ENCODE data around the gene PMVK.

DNA sequence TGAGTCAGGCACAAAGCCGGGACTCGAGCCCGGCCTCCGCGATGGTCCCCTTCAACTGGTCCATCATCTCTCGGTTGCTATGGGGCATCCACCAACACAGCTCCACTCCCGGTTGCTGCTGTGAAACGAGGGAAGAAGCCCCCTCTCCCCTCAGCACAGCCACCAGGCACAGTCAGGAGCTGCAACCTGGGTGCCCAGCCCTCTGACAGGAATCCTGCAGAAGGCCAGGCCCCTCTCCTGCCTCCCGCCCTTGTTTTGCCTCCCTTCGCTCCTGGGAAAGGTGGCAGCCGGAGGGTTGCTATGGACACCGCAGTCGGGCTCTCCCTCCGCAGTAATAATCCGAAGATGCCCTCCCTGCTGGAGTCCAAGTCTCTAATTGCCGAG is 57.5 kb downstream of the PMVK start:
- TF ChIP-seq, protein P1, sequence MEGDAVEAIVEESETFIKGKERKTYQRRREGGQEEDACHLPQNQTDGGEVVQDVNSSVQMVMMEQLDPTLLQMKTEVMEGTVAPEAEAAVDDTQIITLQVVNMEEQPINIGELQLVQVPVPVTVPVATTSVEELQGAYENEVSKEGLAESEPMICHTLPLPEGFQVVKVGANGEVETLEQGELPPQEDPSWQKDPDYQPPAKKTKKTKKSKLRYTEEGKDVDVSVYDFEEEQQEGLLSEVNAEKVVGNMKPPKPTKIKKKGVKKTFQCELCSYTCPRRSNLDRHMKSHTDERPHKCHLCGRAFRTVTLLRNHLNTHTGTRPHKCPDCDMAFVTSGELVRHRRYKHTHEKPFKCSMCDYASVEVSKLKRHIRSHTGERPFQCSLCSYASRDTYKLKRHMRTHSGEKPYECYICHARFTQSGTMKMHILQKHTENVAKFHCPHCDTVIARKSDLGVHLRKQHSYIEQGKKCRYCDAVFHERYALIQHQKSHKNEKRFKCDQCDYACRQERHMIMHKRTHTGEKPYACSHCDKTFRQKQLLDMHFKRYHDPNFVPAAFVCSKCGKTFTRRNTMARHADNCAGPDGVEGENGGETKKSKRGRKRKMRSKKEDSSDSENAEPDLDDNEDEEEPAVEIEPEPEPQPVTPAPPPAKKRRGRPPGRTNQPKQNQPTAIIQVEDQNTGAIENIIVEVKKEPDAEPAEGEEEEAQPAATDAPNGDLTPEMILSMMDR (IDR thresholded peaks at IDR 0.05; ENCODE audit: low read depth, low read length): no peak
- no peak for TF ChIP-seq POLR2A (IDR thresholded peaks at IDR 0.05; ENCODE audit: extremely low read depth, insufficient read length)
